NCI-H748 (cell line): ENCODE results near the gene PRR20B.
"Not testable (repeated sequence)": the region's sequence is repeated elsewhere in the genome, so short reads cannot be mapped to it uniquely, and the experiment has no call there.

Experiments used
- DNase-seq: peaks from one replicate; lab custom pipeline; 2025; ENCODE audit not compliant: unreplicated experiment; lab: John Stamatoyannopoulos, UW

Gene PRR20B

DNA sequence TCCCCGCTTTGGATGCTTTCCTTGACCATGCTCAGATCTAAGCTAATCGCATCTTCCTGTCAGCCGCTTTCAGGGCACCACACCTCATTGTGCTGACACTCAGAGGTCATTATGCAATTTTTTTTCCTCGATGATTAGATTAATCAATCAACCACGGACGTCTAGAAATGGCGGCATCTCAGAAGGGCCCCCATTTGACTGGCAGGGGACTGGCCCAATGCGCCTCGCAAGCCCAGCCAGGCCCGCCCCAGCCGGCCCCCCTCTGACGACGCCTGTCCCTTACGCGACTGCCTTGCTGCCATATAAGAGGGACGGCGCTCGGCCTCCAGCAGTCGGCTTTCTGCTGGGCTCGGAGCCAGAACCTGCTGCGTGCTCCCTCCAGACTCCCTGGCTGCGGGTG lies at the start of gene PRR20B:
PRR20B (plus strand) TSS at position 301 of the 400 bp plus-strand sequence. CDS start 387 bp downstream, outside the sequence.
- DNase-seq = not testable (repeated sequence)

DNA sequence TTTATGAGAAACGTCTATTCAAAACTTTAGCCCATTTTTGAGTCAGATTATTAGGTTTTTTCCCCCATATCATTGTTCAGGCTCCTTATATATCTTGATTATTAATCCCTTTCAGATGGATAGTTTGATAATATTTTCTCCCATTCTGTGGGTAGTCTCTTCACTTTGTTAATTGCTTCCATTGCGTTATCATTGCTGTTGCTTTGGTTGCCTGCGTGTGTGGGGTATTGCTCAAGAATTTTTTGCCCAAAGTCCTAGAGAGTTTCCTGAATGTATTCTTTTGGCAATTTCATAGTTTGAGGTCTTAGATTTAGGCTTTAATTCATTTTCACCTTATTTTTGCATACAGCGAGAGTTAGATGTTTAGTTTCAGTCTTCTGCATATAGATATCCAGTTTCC lies 32.3 kb upstream of the PRR20B start:
- DNase-seq = no peak

DNA sequence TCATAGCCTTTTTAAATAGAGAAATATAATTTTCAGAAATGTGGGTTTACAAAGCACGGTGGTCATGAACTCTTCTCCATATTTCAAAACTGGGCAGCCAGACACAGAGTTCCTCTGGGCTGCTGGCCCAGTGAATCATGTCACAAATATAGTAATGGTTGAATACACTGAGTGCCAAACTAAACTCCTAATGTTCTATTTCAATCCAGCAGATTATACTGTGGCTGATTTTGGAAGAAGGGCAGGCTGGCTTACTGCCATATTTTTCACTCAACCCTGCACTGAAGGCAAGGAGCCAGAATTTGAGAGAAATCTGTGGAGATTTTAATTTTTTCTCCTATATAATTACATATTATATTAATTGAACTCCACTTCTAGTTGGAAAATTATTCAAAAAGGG lies 23.6 kb upstream of the PRR20B start:
- no peak for DNase-seq

DNA sequence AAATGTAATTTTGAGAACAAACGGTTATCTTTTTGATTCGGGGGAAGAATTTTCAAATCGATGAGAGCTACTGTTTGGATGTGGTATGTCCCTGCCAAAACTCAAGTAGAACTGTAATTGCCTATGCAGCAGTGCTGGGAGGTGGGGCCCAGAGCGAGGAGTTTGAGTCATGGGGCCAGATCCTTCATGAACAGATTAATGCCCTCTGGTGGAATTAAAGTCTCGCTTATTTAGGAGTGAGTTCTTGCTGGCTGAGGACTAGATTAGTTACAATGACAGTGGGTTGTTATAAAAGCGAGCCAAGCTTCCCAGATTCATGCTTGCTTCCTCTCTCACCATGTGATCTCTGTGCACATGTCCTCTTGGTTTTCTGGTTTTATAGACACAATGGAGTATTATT lies 18.4 kb upstream of the PRR20B start:
- no peak for DNase-seq

DNA sequence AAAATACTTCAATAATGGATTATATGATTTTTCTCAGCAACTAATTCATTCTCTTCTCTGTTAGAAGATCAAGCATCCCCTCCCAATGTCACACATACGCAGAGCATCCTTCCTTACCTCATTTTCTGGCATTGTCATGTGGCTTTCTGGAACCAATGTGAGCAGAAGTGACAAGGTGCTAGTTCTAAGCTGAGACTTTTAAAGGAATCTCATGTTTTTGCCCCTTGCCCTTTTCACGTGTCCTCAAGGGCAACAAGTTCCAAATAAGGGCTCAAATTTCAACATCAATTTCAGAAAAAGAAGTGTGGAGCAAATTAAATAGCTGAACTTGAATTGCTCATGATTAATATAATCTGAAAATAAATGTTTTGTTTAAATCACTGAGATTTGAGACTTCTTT lies 11.2 kb upstream of the PRR20B start:
- DNase-seq = no peak

DNA sequence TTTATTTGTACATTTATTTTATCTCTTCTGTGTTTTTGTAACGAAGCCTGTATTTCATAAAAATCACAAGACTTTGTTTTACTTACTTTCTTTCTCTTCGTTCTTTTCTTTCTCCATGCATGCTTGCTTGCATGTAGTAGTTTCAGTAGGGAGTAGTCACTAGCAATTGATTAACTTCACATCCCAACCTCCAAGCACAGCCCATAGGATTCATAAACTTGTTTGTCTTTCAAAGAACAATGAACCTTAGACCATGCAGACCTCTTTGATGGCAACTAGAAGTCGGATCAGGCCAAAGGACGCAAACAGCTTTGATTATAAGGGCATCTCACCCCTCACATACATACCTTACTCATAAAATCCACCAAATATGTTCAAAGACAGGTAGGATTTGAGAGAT lies 9.7 kb upstream of the PRR20B start:
- no peak for DNase-seq

DNA sequence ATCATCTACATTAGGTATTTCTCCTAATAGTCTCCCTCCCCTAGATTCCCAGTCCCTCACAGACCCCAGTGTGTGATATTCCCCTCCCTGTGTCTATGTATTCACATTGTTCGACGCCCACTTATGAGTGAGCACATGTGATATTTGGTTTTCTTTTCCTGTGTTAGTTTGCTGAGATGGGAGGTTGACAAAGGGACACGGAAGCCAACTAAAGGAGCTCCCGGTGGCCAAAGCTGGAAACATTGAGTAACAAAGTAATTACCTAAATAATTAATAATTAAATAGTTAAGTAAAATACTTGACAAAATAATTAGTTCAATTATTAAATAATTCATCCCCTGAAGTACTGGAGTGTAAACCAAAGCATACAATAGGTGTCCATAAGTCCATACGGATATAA lies 8.3 kb upstream of the PRR20B start:
- DNase-seq = no peak

DNA sequence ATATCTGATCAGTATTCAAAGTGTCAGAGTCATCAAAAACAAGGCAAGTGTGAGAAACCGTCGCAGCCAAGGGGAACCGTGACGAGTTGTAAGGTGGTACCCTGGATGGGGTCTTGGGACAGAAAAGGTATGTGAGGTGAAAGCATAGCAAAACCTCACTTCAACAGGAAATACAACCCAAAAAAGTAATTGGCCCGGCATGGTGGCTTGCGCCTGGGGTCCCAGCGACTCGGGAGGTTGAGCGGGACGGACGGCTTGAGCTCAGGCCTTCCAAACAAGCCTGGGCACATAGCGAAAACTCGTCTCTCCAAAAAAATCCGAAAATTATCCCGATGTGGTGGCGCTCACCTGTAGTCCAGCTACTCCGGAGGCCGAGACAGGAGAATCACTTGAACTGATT lies 7.5 kb upstream of the PRR20B start:
- DNase-seq = not testable (repeated sequence)

DNA sequence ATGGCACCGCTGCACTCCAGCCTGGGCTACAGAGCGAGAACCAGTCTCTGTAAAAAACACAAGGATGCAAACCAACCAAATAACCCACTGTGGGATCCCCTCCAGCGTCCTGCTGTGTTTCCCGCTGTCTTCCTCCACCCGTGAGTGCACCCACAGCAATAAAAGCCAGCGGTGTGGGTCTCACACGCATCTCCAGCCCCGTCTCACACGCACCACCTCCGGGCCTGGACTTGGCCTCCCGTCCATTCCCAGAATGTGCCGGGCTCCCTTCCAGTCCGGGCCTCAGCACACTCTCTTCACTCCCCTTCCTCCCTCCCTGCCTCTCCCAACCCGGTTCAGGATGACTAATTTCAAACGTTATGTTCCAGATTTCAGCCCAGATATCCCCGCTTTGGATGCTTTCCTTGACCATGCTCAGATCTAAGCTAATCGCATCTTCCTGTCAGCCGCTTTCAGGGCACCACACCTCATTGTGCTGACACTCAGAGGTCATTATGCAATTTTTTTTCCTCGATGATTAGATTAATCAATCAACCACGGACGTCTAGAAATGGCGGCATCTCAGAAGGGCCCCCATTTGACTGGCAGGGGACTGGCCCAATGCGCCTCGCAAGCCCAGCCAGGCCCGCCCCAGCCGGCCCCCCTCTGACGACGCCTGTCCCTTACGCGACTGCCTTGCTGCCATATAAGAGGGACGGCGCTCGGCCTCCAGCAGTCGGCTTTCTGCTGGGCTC lies 6.9 kb upstream of the PRR20B start, which contains the start of gene PRR20A:
PRR20A (plus strand) TSS at position 684 of the 734 bp plus-strand sequence. CDS start 387 bp downstream, outside the sequence.
- not testable (repeated sequence) for DNase-seq

DNA sequence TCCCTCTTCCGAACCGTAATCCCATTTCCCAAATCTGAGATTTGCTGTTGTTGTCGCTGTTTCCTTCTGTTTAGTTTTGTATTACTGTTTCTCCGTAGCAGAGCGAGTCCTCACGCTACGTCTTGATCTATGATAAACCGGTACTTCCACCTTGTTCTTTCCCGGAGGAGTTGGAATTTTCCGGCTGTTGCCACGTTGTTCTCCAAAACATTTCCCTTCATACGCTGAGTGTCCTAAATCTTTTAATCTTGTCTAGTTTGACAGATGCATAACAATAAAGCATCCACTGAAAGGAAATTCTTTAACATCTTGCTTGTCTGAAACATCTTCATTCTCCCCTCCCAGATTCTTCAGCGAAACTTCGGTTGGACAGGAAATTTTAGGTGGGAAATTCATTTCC lies 818 bp downstream of the PRR20B start:
- not testable (repeated sequence) for DNase-seq

DNA sequence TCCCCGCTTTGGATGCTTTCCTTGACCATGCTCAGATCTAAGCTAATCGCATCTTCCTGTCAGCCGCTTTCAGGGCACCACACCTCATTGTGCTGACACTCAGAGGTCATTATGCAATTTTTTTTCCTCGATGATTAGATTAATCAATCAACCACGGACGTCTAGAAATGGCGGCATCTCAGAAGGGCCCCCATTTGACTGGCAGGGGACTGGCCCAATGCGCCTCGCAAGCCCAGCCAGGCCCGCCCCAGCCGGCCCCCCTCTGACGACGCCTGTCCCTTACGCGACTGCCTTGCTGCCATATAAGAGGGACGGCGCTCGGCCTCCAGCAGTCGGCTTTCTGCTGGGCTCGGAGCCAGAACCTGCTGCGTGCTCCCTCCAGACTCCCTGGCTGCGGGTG lies 6.5 kb downstream of the PRR20B start, which contains the start of gene PRR20C:
PRR20C (plus strand) TSS at position 301 of the 400 bp plus-strand sequence. CDS start 387 bp downstream, outside the sequence.
- DNase-seq = not testable (repeated sequence)

DNA sequence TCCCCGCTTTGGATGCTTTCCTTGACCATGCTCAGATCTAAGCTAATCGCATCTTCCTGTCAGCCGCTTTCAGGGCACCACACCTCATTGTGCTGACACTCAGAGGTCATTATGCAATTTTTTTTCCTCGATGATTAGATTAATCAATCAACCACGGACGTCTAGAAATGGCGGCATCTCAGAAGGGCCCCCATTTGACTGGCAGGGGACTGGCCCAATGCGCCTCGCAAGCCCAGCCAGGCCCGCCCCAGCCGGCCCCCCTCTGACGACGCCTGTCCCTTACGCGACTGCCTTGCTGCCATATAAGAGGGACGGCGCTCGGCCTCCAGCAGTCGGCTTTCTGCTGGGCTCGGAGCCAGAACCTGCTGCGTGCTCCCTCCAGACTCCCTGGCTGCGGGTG lies 13.0 kb downstream of the PRR20B start, which contains the start of gene PRR20D:
PRR20D (plus strand) TSS at position 301 of the 400 bp plus-strand sequence. CDS start 387 bp downstream, outside the sequence.
- DNase-seq = not testable (repeated sequence)

DNA sequence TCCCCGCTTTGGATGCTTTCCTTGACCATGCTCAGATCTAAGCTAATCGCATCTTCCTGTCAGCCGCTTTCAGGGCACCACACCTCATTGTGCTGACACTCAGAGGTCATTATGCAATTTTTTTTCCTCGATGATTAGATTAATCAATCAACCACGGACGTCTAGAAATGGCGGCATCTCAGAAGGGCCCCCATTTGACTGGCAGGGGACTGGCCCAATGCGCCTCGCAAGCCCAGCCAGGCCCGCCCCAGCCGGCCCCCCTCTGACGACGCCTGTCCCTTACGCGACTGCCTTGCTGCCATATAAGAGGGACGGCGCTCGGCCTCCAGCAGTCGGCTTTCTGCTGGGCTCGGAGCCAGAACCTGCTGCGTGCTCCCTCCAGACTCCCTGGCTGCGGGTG lies 19.6 kb downstream of the PRR20B start, which contains the start of gene PRR20E:
PRR20E (plus strand) TSS at position 301 of the 400 bp plus-strand sequence. CDS start 387 bp downstream, outside the sequence.
- not testable (repeated sequence) for DNase-seq

DNA sequence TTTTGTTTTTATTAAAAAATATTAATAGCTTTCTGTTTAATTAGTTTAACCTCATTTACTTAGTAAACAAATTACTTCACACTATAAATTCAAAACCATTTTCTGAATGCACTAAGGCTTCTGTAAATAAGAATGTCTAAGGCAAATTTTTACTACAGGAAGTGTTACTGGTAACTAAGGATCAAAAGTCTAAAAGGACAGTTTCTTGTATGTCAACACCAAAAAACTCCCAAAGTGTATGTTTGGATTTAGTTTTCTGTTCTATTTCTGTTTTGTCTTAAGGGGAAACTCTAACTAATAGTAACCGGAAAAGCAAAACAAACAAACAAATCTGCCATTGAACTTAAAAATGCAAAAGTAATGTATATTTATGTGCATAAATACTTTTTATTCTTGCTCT lies 44.4 kb downstream of the PRR20B start:
- DNase-seq = no peak
